Kidney tubule cell (primary cell): ENCODE measurements around the gene CEP112.

Experiments
- DNase-seq: peaks from one replicate; pipeline ENCODE4 v3.0.0-alpha.2; 2018; ENCODE audit warnings: low spot score

The CEP112 gene

DNA sequence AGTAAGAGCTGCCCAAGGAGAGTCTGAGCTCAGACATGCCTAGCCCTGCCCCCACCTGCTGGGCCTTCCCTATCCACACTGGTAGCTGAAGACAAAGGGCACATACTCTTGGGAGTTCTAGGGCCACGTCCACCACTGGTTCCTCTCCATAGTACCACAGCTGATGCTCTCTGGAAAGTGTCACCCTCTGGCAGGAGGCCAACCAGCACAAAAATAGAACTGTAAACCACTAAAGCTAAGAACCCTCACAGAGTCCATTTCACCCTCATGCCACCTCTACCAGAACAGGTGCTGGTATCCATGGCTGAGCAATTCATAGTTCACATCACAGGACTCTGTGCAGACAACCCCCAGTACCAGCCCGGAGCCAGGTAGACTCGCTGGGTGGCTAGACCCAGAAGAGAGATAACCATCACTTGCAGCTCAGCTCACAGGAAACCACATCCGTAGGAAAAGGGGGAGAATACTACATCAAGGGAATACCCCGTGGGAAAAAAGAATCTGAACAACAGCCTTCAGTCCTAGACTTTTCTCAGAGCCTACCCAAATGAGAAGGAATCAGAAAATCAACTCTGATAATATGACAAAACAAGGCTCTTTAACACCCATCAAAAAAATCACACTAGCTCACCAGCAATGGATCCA, 115.3 kb downstream of the CEP112 start:
- no peak for DNase-seq

DNA sequence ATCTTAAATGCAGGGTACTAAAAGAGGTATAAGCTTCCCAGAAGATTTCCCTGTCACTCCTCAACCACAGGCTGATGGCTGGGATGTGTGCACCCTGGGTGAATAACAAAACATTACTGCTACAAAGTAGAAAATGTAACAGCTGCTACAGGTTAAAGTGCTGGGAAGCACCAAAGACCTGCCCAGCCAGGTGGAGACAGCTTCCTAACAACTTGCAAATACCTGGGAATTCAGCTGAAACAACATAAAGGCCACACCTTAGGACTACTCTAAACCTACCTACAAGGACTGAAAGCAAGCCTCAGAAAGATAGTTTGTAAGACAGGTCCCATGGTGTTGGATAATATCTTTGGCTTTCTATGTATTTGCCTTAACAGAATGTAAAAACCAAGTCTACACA, 118.5 kb downstream of the CEP112 start:
- no peak for DNase-seq

DNA sequence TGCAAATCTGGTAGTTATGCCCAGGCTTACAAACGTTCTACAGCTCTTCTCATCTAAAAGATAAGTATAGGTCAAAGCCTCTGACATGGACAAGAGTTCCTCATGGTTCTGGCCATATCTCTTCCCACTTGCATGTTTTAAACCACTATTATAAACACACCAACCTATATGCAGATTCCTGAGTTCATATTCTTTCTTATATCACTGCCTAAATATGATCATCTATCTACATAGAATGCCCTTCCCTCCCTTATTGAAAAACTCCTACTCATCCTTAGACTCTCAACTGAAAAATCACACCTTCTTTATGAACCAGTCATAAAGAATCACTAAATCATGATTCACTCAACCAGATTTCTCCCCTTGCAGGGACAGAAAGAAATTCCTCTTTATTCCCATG, 128.2 kb downstream of the CEP112 start:
- DNase-seq = no peak

DNA sequence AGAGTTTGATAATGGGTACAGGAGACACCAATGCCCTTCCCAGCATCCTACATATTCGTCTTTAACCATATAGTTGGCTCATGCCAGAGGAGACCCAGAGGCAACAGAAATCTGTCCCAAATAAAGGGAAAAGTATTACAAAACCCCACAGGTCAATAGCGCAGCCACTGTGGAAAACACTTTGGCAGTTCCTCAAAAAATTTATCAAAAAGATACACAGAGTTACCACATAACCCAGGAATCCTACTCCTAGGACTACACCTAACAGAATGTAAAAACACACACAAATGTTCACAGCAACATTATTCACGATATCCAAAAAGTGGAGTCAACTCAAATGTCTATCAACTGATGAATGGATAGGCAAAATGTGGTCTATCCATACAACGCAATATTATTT, 135.8 kb downstream of the CEP112 start:
- DNase-seq = no peak

- no peak for DNase-seq
These were observed 137.7 kb downstream of the CEP112 start for GRCh38 chr17:66054242-66054641.

DNA sequence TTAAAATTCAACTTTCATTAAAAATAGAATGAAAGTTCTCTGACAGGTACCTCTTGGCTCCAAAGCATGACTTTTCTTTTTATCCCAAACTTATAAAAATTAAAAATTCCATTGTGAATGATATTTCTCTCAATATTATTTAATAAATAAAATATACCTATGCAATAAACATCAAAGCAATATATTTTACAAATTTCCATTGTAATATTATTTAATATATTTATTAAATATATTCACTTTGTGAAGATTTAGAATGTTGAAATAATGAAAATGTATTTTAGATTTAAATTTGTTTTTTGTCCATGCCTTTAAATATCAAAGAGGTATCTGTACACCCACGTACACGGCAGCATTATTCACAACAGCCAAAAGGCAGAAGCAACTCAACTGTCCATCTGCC, 147.8 kb downstream of the CEP112 start:
- DNase-seq = no peak

DNA sequence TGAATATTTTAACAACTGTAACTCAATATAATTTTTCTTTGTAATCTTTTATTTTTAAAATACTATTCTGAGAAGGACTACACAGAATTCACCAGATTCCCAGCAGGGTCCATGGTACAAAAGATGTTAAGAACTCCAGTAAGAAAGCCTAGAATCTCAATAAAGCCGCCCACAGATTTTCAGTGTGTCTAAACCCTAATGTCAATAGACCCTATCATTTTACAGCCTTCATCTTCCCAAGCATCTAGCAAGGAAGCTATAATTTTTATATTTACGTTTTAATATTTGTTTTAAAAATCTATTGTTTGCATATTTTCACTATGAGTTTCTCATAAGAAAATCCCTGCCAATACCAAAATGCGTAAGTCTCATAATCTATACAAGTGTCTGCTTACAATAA, 148.5 kb downstream of the CEP112 start:
- DNase-seq = no peak

GRCh38 chr17:66040402-66040801, 151.5 kb downstream of the CEP112 start:
- DNase-seq = peak; percentile 1

DNA sequence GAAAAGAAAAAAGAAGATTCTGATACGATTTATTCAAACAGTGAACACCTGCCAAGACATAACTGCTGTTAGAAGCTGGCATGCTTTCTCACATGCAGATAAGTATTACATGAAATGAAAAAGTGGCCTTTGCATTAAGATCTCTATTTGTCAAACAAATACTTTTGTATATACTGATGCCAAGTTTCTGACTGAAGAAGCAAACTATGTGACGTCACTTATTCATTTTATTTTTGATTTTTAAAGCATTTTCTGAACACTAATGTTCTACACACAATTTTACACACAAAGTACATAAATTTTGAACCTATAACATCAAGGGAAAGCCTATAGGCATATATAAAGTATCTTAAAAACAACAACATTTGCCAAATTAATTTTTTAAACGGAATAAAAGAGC, 153.8 kb downstream of the CEP112 start:
- DNase-seq = no peak

DNA sequence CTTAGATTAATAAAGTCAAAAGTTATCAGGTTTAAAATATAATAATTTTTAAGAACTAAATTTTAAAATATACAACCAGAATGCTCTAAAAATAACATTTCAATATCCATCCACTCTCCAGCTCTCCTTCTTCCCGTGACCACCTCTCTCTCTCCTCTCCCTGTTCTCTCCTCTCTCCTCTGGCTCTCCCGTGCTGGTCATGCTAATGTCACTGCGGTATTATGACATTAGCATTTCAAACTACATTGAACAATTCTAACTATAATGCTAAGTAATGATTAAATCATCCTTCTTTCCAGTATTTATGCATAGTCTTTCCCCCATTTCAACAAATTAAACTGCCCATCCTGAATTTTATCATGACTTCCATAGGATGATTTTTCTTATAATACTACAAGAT, 154.7 kb downstream of the CEP112 start:
- no peak for DNase-seq

- no peak for DNase-seq
These were observed 159.7 kb downstream of the CEP112 start for GRCh38 chr17:66032082-66032712.

- no peak for DNase-seq
These were observed 166.4 kb downstream of the CEP112 start for GRCh38 chr17:66025551-66025950.

DNA sequence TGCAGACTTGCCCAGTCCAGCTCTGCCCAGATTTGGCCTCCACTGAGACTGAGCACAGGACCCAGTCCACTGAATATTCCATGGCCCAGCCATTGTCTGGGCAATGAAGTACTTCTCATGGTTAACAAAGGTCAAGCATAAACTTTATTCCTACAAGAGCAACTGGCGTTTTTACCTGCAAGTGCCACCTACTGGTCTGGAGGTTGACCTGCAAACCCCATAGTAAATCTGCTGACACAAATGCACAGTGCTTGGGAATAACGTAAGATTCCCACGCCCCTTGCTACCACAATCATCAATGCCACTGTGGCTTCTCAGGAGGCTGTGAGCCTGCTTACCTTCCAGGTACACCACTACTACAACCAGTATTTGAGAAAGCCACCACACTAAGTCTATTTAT, 170.2 kb downstream of the CEP112 start:
- no peak for DNase-seq

GRCh38 chr17:66018786-66019185, 173.1 kb downstream of the CEP112 start:
- DNase-seq = no peak

DNA sequence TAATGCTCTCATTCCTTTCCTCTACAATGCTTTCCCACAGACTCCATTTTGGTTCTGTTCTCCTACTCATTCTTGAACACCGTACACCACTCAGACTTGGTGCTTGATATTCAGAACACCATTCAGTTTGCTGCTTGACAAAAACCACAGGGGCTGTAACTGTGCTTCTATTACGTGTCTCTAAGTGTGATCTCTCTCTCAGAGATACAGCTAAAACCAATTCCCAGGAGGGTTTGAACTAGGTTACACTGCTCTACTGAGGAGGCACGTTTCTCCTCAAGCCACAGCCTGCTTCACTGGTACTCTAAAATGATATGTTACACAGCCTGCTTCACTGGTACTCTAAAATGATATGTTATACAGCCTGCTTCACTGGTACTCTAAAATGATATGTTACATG, 175.7 kb downstream of the CEP112 start:
- no peak for DNase-seq

- no peak for DNase-seq
These were observed 183.3 kb downstream of the CEP112 start for GRCh38 chr17:66008680-66009079.

DNA sequence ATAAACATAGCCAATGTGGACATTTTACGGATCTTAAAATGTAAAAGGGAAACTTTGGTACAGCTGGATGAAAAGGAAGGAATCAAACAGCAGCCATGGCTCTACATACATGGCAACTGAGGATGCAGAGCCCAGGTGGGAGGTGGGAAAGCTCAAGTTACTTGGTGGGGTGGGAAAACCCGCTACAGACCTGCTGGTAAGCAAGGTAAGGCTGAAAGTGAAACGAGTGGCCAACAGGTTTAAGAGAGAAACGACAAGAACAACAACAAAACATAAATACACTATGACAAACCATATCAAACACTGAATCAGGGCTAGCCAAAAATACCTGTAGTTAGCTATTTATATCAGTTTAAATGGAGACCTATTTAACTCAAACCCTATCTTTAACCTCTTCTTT, 185.3 kb downstream of the CEP112 start:
- DNase-seq = no peak

DNA sequence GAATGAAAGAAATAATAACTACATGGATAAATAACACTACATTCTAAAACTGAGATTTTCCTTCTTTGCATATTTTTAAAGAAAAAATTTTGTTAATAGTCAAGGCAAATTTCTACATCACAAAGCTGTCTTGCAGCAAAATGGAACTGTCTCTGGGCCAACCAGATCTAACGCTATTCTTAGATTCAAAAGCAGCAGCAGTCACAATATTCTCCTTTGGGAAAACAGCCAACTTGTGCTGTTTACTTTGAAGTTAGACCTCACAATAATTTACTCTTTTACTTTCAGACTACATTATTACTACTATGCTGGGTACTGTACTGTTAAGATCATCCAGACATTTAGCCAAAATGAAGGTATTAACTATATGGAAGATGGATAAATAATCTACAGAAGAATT, 189.1 kb downstream of the CEP112 start:
- no peak for DNase-seq

- DNase-seq = no peak
These were observed 189.8 kb downstream of the CEP112 start for GRCh38 chr17:66002063-66002585.

GRCh38 chr17:66000216-66000615, 191.7 kb downstream of the CEP112 start:
- DNase-seq = no peak

GRCh38 chr17:65998675-65999074, 193.3 kb downstream of the CEP112 start:
- DNase-seq = no peak

DNA sequence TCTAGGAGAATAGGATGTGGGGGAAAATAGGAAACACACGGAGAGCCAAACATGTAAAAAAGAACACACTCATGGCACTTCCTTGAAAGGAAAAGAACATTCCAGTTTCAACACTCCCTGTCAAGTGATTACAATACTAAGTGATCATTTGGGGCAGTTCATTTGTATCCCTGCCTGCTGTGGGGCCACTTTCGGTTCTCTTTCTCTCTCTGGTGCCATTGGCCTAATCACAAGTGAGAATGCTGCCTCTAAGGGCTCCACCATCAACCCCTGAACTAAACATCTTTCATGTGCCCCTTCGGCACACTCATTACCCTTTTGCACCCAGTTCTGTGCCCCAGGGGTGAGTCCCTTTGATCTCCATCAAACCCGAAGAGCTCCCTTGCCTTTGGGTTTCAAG, 197.3 kb downstream of the CEP112 start:
- no peak for DNase-seq

DNA sequence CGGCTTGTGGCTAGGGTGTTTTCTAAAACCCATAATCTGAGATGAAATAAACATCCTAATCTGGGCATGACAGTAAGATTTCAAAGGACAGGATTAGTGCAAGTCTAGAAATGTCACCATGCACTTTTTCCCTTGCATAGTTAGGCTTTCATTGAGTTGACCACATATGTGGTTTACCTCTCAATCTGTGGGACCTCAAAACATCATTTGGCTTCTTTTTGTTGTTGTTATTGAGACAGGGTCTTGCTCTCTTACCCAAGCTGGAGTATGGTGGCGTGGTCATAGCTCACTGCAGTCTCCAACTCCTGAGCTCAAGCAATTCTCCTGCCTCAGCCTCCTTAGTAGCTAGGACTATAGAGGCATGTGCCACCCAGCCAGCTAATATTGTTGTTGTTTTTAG, 197.8 kb downstream of the CEP112 start:
- DNase-seq = no peak

- no peak for DNase-seq
These were observed 201.3 kb downstream of the CEP112 start for GRCh38 chr17:65990593-65990992.
